Osteoblast (primary cell): Measurements from ENCODE around the gene ITGA4. TPM values are rescaled to one million over a fixed set of nuclear protein-coding genes. Genes with fewer than 3 reads are reported as not detected.

Experiments used
- DNase-seq: peaks from one replicate; pipeline ENCODE4 v3.0.0; 2011; ENCODE audit warnings: low spot score, mixed read lengths; ENCODE audit not compliant: insufficient read length; ENCODE audit errors: missing footprints
- H2AFZ ChIP-seq: 2 replicates; pipeline ENCODE4 v1.6.0; 2011; ENCODE audit warnings: mild to moderate bottlenecking, low read length
- H3K27ac ChIP-seq: 2 replicates; pipeline ENCODE4 v1.5.1; 2011; ENCODE audit warnings: mild to moderate bottlenecking, low read depth, low read length, moderate library complexity
- H3K27me3 ChIP-seq: 2 replicates; pipeline ENCODE4 v1.6.0; 2012; ENCODE audit warnings: mild to moderate bottlenecking, control low read depth, inconsistent platforms, low read length, moderate library complexity; ENCODE audit not compliant: insufficient read depth
- H3K36me3 ChIP-seq: 2 replicates; pipeline ENCODE4 v1.5.1; 2011; ENCODE audit warnings: mild to moderate bottlenecking, low read length, control low read depth, moderate library complexity; ENCODE audit not compliant: insufficient read depth
- H3K4me1 ChIP-seq: 2 replicates; pipeline ENCODE4 v1.5.1; 2011; ENCODE audit warnings: mild to moderate bottlenecking, low read length, control low read depth, moderate library complexity; ENCODE audit not compliant: insufficient read depth
- H3K4me2 ChIP-seq: 2 replicates; pipeline ENCODE4 v1.6.0; 2011; ENCODE audit warnings: mild to moderate bottlenecking, low read length; ENCODE audit not compliant: insufficient read depth
- H3K4me3 ChIP-seq: fragments of 200-600 bp; sonication (generic); 3 replicates; pipeline ENCODE4 v1.5.1; 2012; ENCODE audit warnings: mild to moderate bottlenecking, low read length, inconsistent platforms; ENCODE audit not compliant: insufficient read depth
- H3K79me2 ChIP-seq: 2 replicates; pipeline ENCODE4 v1.6.0; 2012; ENCODE audit warnings: mild to moderate bottlenecking, low read length, control low read depth, inconsistent platforms; ENCODE audit not compliant: insufficient read depth
- H3K9me3 ChIP-seq: 2 replicates; pipeline ENCODE4 v1.5.1; 2011; ENCODE audit warnings: low read depth, low read length, control low read depth
- H4K20me1 ChIP-seq: 2 replicates; pipeline ENCODE4 v1.6.0; 2012; ENCODE audit warnings: mild to moderate bottlenecking, low read length, control low read depth; ENCODE audit not compliant: insufficient read depth
- CTCF ChIP-seq: IDR thresholded peaks from 2 replicates; pipeline ENCODE4 v1.5.1; 2011; ENCODE audit warnings: mild to moderate bottlenecking, low read depth, low read length, moderate library complexity; ENCODE audit errors: extremely low read depth
- total RNA-seq: library from RNA; depleted of rRNA; stranded (reverse); fragments of >200 nt; gene quantifications from 2 replicates; pipeline ENCODE4 v1.2.3, GENCODE V29; 2012

The ITGA4 gene
- total RNA-seq, 1 donor, result 9.0 TPM

GRCh38 chr2:181552808-181553207, 95.6 kb downstream of the ITGA4 start:
- no peaks in the 10 kb centered on the region for H3K27me3 ChIP-seq
- no peak for TF ChIP-seq CTCF
- H4K20me1 ChIP-seq, result no peaks in the 10 kb centered on the region
- H3K4me3 ChIP-seq, result no peak overlapping the region
- no peaks in the 10 kb centered on the region for H3K79me2 ChIP-seq
- no peaks in the 10 kb centered on the region for H3K9me3 ChIP-seq
- H3K36me3 ChIP-seq, result no peaks in the 10 kb centered on the region
- no peak overlapping the region for H3K4me2 ChIP-seq
- no peaks in the 10 kb centered on the region for H3K4me1 ChIP-seq
- H2AFZ ChIP-seq, result no peak overlapping the region
- H3K27ac ChIP-seq, result no peak overlapping the region
- DNase-seq, result no peak

- no peaks in the 10 kb centered on the region for H3K27me3 ChIP-seq
- no peak for DNase-seq
- no peak overlapping the region for H2AFZ ChIP-seq
- no peaks in the 10 kb centered on the region for H3K36me3 ChIP-seq
- H4K20me1 ChIP-seq, result no peaks in the 10 kb centered on the region
- no peak overlapping the region for H3K4me3 ChIP-seq
- H3K79me2 ChIP-seq, result no peaks in the 10 kb centered on the region
- H3K4me1 ChIP-seq, result no peaks in the 10 kb centered on the region
- H3K4me2 ChIP-seq, result no peak overlapping the region
- no peak overlapping the region for H3K27ac ChIP-seq
- H3K9me3 ChIP-seq, result no peaks in the 10 kb centered on the region
- no peak for TF ChIP-seq CTCF
Measured at GRCh38 chr2:181553244-181553643, 96.1 kb downstream of the ITGA4 start.

- H3K4me3 ChIP-seq, result no peak overlapping the region
- no peaks in the 10 kb centered on the region for H4K20me1 ChIP-seq
- H3K27ac ChIP-seq, result no peak overlapping the region
- no peaks in the 10 kb centered on the region for H3K79me2 ChIP-seq
- no peak overlapping the region for H3K4me2 ChIP-seq
- no peaks in the 10 kb centered on the region for H3K9me3 ChIP-seq
- DNase-seq, result no peak
- no peaks in the 10 kb centered on the region for H3K4me1 ChIP-seq
- no peak for TF ChIP-seq CTCF
- no peaks in the 10 kb centered on the region for H3K27me3 ChIP-seq
- no peaks in the 10 kb centered on the region for H3K36me3 ChIP-seq
- H2AFZ ChIP-seq, result no peak overlapping the region
Measured at GRCh38 chr2:181554061-181554830, 97.1 kb downstream of the ITGA4 start.

- DNase-seq, result no peak
- H4K20me1 ChIP-seq, result no peaks in the 10 kb centered on the region
- TF ChIP-seq CTCF, result no peak
- no peak overlapping the region for H3K27ac ChIP-seq
- no peaks in the 10 kb centered on the region for H3K79me2 ChIP-seq
- H3K36me3 ChIP-seq, result no peaks in the 10 kb centered on the region
- H3K4me2 ChIP-seq, result no peak overlapping the region
- no peak overlapping the region for H3K4me3 ChIP-seq
- H2AFZ ChIP-seq, result no peak overlapping the region
- no peaks in the 10 kb centered on the region for H3K27me3 ChIP-seq
- H3K4me1 ChIP-seq, result no peaks in the 10 kb centered on the region
- H3K9me3 ChIP-seq, result no peaks in the 10 kb centered on the region
Measured at GRCh38 chr2:181558371-181558770, 101.2 kb downstream of the ITGA4 start.
